Stimulated activated CD8-positive, alpha-beta memory T cell treated with anti-CD3 and anti-CD28 coated beads, Interleukin-4, amount 100 ng/mL, for 48 hours (primary cell): Measurements from ENCODE around the gene BRAT1.
A peak's percentile ranks its signal among the peaks of the same experiment; 100 is the strongest.

Source experiments
- DNase-seq: peaks from one replicate; pipeline ENCODE4 v3.0.0-alpha.2; 2020

Gene BRAT1

DNA sequence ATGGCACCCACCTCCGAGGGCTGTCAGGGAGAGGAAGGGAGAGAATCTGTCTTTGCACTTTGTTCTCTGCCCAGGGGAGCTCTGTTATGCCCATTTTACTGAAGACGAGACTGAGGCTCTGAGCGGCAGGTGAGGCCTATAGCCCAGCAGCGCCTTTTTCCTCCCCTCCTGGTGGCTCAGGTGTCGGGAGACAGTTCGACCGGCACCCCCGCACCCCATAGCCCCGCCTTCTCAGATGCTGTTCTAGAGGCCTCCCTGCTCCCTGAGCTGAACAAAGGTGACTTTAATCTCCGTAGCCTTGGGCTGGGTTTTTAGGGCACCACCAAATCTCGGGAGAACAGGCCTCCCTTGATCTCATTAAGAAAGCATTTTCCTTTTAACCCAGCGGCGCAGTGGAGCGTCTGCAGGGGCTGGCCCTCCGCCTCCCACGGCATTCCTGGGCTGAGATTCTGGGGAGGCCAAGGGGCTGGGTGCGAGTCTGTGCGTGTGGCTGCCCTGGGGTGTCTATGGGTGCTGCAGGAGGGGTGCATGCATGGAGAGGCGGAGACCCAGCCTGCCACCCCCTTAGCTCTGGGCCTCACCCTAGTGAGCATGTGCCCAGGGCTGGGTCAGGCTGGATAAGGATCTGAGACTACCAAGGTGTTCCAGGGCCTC is 32.4 kb downstream of the BRAT1 start:
- DNase-seq: peak; percentile 62

DNA sequence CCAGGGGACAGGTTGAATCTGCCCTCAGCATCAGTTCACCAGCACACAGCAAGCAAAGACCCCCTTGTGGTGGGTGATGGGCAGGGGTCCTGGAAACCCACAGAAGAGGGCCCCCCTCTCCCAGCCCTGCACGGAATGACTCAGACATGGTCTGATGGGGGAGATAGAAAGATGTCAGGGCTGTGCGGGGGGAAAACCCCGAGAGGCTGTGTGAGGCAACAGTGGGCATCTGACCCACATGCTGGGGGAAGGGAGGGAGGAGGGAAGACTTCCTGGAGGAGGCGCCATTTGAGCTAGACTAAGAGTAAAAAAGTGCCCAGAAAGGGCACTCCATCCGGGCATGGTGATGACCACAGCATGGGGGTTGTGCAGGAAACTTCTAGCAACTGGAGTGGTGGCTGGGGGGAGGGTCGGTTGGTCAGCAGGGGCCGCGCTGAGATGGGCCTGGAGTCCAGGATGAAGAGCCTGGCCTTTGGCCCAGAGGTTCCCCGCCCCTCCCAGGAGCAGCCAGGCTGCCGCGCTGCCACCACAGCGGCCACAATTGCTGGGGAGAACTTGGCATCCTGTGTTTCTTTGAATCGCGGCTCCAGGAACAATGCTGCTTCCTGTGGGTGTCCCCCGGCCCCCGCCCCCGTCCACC is 33.3 kb downstream of the BRAT1 start:
- DNase-seq: peak; percentile 82

DNA sequence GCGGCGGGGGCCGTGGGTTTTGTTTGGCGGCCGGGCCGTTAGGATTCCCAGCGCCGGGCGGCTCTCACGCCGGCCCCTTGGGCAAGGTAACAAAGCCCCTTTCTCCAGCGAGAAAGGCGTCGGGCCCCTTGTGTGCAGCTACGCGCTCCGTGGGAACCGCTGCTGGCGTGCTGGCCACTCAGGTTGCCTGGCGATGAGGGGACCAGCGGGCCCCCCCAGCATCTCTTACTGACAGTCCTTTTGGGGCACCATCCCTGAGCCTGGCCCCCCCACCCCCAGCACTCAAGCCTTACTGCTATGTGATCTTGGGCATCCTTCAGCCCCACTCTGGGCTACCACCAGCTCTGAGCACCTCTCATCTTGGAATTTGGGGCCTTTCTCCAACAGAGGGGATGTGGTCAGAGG is 34.0 kb downstream of the BRAT1 start:
- DNase-seq: peak; percentile 52

DNA sequence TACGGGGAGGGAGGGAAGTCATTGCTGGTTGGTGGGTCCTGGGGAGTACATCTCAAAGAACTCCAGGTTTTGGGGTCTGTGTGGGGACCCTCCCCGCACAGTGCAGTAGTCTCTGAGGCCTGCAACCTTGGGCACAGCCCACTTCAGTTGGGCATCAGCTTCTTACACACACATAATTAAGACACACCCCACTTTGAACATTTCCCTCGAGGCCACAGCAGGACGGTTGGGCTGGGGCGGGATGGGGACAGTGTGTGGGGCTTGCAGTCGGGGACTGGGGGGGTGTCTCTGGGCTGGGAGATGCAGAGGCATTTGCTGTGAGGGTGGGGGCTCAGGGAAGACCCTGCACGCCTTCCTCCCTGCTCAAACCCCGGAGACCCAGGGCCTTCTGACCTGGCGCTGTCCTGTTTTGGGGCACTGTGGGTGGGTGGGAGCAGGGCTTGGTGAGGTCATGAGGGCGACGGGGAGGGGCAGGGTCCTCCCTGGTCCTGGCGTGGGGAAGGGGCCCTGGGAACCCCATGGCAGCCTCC is 34.5 kb downstream of the BRAT1 start:
- no peak for DNase-seq

DNA sequence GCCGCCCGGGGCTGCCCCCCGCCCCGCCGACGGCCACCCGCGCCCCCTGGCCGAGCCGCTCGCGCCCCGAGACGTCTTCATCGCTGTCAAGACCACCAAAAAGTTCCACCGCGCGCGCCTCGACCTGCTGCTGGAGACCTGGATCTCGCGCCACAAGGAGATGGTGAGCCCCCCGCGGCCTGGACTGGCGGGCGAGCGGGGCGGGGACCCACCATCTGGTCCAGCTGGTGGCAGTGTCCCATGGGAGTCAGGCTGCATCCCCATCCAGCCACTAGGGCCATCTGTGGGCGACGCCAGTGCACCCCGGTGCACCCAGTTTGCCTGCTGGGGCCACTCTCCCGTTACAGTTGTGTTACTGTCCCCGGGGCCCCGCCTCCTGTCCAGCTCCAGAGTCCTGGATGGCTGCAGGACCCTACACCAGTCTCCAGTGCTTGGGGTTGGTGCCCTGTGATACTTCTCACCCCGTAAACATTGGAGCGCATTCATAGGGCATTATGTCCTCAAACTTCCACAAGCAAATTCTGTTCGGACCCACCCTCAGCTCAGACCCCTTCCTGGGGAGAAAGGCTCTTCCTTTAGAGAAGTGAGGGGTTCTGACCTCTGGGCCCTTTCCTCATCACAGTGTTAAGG is 35.1 kb downstream of the BRAT1 start:
- peak; percentile 59 for DNase-seq

DNA sequence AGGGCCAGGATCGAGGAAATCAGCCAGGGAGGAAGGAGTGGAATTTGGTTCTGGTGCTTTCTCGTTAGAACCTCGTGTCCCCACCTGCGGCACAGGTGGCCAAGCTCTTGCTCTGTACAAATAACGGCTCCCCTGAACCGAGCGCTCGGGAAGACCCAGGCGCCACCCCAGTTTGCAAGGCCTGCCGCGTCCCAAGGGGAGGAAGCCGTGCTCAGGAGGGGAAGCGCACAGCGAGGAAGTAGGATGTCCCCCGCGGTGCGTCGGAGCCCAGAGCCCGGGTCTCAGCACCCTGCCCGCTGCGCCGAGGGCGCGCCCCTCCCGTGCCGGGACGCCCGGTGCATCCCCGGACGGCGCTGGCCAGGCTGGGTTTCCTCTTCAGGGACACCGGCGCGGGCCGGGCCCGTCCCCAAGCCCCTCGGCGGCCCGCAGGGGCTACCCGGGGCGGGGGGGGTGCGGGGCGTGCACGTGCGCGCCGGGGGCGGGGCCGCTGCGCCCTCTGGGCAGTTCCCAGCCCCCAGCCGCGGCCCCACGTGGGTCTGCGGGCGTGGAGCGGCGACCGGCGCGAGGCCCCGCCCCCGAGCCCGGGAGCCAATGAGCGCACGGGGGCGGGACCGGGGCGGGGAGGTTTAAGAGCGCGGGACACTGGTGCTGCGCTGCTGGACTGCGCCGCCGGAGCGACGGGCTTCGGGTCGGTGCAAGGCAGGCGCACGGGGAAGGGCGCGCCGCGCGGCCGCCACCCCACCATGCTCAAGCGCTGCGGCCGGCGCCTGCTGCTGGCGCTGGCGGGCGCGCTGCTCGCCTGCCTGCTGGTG is 36.0 kb downstream of the BRAT1 start, which contains the start of gene LFNG:
Gene LFNG (plus strand): TSS at position 656 of the 812 bp plus-strand sequence. CDS start 88 bp downstream, at position 744.
- DNase-seq: peak; percentile 87

DNA sequence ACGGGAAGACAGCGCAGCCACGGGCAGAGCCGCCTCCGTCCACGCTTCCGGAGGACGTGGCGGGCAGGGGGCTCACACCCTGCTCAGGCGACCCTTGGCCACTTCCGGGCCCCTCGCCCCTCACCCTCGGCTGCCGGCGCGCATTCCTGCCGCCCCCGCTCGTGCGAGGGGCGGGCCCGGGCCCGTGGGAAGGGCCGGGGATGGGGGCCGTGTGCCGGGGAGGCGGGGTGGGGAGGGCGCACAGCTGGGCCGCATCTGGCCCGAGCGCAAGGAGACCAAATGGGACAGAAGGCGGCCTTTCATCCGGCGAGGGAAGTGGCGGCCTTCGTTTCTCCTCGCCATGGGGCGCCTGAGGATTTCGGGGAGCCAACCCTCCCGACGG is 36.6 kb downstream of the BRAT1 start:
- DNase-seq: no peak

DNA sequence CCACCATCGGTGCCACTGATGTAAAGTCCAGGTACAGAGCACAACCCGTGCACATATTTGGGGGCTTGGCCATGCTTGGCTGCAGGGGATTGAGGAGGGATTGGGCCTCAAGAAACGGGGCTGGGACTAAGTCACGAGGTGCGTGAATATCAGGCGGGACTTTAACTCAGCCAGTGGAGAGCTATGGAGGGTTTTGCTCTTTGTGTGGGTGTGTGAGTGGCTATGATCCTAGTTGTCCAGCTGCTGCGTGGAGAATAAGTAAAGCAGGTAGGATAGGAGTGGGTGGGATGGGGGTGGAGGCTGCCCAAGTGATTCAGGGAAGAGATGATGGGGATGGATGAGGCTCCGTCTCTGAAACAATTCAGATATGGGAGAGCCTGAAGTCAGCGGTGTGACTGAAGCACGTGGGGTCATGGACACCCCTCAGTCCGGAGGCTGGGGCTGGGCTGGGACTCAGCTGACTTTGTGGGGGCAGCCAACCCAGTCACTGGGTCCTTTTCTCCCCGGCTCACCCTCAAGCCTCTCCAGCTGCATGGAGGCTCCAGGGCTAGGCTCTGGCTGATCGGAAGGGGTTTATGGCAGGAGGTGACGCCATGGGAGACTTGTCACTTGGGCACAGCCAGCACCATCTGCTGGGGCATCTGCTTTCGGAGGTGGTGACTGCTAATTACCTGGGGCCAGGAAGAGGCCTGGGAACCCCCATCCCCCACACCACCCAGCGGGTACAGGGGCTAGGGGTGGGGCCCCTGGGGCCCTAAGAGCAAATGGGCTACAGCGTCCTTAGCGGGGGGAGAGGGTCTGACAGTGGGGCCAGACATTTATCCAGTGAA is 37.4 kb downstream of the BRAT1 start:
- DNase-seq: no peak

DNA sequence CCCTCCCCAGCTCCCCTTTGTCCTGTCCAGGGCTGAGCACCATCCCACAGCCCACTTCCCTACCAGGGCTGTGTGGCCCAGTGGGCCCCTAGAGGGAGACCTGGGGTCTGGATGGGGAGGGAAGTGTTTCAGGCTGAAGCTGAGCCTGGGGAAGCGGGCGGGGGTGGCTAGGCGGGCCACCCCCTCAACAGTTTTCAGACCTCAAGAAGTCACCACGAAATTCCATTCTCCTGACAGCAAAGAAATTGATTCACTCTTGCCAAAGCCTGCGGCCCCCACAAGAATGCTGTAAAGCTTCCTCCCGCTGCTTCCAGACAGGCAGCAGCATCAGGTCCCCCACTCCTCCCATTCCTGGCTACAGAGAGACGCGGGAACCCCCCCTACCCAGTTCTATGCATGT is 38.3 kb downstream of the BRAT1 start:
- DNase-seq: no peak

DNA sequence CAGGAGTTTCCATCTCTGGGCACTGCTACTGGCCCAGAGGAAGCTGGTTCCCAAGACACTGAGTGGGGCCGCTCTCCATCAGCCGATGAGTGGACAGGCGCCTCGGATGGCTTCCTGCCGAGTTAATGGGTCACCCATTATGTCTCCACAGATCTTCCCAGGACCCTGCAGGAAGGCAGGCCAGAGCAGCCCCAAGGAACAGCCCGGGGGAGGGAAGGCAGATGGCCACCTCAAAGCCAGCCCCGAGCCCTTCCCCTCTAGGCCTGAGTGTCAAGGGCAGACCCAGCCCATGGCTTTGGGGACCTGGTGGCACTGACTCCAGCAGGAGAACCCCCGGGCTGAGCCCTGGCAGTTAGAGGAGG is 39.1 kb downstream of the BRAT1 start:
- no peak for DNase-seq

DNA sequence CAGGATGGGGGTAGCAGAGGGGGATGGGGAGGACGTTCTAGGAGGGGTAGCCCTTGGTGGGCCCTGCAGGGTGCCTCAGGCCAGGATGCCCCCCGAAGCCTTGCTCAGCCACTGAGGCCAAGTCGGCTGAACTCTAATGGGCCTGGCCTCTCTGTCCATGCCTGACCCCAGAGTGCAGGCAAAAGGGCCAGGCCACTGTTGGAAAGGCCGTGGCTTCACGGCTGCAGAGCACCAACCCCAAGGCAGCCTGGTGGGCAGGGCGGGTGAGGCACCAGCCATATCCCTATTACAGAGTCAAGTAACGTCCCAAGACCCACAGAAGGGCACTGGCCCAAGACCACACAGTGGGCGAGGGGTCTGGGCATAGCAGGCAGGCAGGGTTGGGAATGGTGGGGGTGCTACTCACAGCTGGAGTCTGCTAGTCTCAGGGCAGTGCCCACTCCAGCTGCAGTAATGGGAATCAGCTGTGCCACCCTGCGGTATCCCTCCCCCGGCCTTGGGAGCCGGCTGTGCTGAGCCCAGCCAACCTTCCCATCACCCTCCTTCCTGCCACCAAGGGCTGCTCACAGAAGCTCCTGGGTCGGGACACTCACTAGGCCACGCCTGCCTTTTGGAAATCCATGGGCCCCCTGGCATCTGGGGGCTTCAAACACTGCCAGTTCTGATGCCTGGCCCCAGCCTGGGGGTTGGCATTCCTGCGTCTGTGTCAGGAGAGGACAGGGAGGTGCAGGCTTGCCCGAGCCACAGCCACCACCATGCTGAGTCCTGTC is 39.7 kb downstream of the BRAT1 start:
- DNase-seq: no peak

DNA sequence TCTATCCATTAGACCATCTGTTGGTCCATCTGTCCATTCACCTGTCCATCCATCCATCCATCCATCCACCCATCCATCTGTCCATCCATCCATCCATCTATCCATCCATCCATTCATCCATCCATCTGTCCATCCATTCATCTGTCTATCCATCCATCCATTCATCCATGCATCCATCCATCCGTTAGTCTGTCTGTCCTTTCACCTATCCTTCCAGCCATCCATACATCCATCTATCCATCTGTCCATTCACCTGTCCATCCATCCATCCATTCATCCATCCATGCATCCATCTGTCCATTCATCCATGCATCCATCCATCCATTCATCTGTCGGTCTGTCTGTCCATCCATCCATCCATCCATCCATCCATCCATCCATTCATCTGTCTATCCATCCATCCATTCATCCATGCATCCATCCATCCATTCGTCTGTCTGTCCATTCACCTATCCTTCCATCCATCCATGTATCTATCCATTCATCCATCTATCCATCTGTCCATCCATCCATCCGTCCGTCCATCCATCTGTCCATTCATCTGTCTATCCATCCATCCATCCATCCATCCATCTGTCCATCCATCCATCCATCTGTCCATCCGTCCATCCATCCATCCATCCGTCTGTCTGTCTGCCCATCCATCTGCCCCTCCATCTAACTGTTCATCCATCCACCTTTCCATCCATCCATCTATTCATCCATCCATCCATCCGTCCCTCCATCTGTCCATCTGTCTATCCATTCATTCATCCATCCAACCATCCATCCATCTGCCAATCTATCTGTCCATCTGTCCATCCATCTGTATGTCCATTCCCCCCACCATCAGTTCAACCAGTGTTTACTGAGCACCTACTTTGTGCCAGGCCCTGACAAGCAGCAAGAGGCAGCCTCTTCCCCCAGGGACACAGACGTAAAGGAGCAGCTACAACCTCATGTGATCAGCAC is 40.6 kb downstream of the BRAT1 start:
- DNase-seq: no peak

DNA sequence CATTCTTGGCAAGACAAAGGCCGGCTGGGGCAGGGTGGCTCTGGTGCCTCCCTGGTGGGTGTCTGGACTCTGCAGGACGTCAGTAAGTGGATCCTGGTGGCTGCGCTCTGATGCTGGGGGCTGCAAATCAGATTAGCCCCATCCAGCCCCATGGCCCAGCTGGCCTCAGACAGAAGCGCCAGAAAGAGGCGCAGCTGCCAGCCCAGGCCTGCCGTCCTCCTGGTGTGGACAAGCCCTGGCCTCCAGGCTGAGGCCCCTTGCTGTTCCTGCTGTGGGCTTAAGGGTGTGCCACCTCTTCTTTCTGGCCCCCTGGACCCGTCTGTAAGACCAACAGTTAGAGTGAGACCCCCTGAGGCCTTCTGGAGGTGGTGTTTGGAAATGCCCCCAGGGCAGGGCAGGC is 41.6 kb downstream of the BRAT1 start:
- DNase-seq: no peak

DNA sequence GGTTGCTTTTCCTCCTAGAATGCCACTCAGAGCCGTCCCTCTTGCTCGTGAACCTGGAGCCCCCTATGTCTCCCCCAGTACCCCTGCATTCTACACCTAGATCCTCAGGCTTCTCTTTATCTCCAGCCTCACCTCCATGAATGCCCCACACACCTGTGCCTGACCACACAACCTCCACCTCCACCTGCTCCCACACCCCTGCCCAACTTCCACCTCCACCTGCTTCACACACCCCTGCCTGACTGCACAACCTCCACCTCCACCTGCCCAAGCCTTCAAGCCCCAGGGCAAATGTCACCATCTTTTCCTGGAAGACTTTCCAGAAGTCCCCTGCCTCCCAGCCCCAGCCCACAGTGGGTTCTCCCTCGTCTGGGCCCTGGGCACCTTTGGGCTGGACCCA is 42.6 kb downstream of the BRAT1 start:
- no peak for DNase-seq

DNA sequence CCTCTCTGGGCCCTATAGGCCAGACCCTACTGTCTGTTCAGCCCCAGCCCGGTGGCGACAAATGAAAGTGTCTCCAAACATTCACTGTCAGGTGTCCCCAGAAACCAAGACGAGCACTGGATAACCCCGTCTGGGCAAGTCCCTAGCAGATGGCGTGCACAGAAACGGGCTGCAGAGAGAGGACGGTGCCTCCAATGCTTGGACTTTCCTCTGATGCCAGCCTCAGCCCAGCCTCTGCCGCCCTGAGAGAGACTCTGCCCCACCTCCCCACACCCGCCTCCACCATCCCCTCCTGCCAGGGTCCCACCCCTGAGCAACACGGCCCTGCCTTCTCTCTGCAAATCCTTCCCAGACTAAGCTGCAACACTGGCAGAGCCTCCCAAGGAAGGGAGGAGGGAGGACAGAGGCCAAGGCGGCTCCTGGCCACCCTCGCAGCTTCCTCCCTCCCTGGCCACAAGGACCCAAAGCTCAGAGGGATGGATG is 43.1 kb downstream of the BRAT1 start:
- no peak for DNase-seq

DNA sequence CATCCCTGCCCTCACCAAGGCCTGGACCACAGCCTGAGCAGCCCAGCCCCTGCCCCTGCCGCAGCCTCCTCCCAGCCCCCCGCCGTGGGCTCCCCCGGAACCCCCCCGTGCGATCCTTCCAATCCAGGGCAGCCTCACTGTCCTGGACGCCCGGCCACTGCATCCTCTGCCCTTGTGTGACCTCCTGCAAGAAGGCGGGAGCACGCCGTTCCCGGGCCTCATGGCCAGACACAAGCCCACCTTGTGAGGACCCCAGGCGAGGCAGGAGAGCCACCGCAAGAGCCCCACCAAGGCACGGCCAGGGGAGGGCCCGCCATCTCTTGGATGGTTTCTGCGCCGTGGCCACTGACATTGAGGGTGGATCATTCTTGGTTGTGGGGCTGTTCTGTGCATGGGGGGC is 43.6 kb downstream of the BRAT1 start:
- DNase-seq: no peak

DNA sequence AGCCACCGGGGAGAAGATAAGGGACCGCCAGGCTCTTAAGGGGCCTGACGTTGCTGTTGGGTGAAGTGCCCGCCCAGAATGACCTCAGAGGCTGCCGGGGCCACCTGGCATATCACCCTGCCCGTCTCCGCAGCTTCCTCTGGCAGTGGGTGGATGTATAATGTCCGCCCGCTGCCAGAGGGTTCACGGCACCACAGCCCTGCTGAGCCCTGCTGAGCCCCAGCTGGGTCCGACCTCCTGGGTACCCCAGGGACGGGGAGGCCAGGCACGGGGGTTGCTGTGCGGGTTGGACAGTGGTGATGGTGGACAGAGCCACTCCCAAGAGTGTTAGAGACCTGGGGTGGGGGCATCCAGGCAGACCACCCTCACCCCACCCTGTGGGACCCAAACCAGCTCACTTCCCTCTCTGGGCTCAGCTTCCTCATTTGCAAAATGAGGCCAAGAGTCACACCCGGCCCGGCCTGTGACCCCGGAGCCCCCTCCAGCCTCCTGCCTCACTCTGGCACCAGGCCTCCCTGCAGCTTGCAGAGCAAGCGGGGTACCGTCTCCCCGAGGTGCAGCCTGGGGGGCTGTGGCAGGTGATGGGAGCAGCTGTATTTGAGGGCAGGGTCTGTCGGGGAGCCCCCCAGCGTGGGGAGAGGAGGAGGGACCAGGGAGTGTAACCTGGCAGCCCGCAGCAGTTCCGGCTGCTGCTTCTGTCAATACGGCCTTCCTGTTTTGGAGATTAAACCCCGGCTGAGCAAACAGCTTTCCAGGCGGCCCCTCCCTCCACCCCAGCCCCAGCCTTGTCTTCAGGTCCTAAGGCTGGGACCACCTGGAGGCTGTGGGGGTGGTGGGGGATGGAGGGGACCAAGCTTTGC is 44.2 kb downstream of the BRAT1 start:
- peak; percentile 71 for DNase-seq

DNA sequence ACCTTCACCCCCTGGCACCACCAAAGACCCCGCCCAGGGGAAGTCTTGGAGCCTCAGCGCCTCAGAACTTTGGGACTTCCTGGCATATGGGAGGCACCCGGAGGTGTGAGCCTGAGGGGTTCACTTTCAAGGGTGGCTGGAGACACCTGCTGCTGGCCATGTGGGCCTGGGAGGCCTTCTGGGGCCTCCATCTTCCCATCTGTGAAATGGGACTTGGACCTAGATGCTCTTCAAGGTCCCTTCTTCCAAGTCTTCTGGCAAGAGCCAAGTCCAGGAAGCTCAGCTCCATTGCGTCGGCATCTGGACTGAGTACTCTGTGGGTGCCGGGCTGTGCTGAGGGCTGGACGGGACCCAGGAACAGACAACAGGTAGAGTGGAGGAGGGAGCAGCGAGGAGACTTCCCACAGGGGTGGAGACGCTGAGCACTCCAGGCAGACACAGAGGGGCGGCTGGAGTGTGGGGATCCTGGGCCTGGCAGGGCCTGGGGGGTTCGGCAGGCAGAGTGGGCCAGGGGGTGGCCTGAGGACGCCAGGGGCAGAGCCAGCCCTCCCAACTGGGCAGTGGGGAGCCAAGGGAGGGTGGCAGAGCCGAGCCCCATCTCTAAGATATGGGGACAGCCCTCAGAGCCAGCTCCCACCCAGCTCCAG is 45.1 kb downstream of the BRAT1 start:
- DNase-seq: no peak
